PC-9 (cell line): ENCODE data around the gene TNN. TPM values are rescaled to one million over a fixed set of nuclear protein-coding genes. Genes with fewer than 3 reads are reported as not detected.

ENCODE experiments used
- BruUV-seq: library from RNA; stranded (reverse); fragments of 400-500 nt; replicated peaks from 2 replicates; lab custom pipeline; 2021; lab: Mats Ljungman, UMichigan
- CTCF ChIA-PET: fragments of 300-600 bp; sonication (Branson Sonifier 250); formaldehyde crosslinking; loops from one replicate; lab custom pipeline; 2022; ENCODE audit warnings: antibody characterized with exemption; lab: Charles Lee
- POLR2A ChIA-PET: fragments of 300-600 bp; sonication (Branson Sonifier 250); formaldehyde crosslinking; loops from one replicate; lab custom pipeline; 2022; ENCODE audit warnings: antibody characterized with exemption; ENCODE audit not compliant: unreplicated experiment; lab: Charles Lee
- DNase-seq, 2 experiments: peaks; one replicate each; pipeline versions ENCODE4 v3.0.0 to v3.0.0-alpha.2; 2015 to 2022; ENCODE audit warnings: mixed read lengths in 1 of 2
- H2AFZ ChIP-seq: fragments of 200-600 bp; sonication (generic); 2 replicates; pipeline ENCODE4 v1.8.1; 2017; ENCODE audit warnings: antibody characterized with exemption
- H3F3A ChIP-seq: fragments of 200-600 bp; sonication (generic); 2 replicates; pipeline ENCODE4 v1.8.1; 2017; ENCODE audit warnings: antibody characterized with exemption, mild to moderate bottlenecking, low read depth; ENCODE audit not compliant: insufficient read depth
- H3K27ac ChIP-seq: fragments of 200-600 bp; sonication (generic); 2 replicates; pipeline ENCODE4 v1.6.1; 2016; ENCODE audit warnings: mixed run types
- H3K27me3 ChIP-seq: fragments of 200-600 bp; sonication (generic); 2 replicates; pipeline ENCODE4 v1.6.1; 2016; ENCODE audit warnings: low read depth, mixed run types; ENCODE audit not compliant: insufficient read depth
- H3K36me3 ChIP-seq: fragments of 200-600 bp; sonication (generic); 2 replicates; pipeline ENCODE4 v1.6.1; 2016; ENCODE audit warnings: low read depth, mixed run types
- H3K4me1 ChIP-seq: fragments of 200-600 bp; sonication (generic); replicated peaks from 2 replicates; pipeline ENCODE4 v1.6.1; 2016; ENCODE audit warnings: mixed run types; ENCODE audit not compliant: insufficient read depth
- H3K4me2 ChIP-seq: fragments of 200-600 bp; sonication (generic); 2 replicates; pipeline ENCODE4 v1.6.1; 2017; ENCODE audit warnings: mixed run types
- H3K4me3 ChIP-seq: fragments of 200-600 bp; sonication (generic); 2 replicates; pipeline ENCODE4 v1.6.1; 2016; ENCODE audit warnings: mixed run types
- H3K79me2 ChIP-seq: fragments of 200-600 bp; sonication (generic); 2 replicates; pipeline ENCODE4 v1.6.1; 2017; ENCODE audit warnings: low read depth, mixed run types
- H3K9me2 ChIP-seq: fragments of 200-600 bp; sonication (generic); 2 replicates; pipeline ENCODE4 v1.8.1; 2017; ENCODE audit warnings: mild to moderate bottlenecking; ENCODE audit not compliant: insufficient read depth
- H3K9me3 ChIP-seq: fragments of 200-600 bp; sonication (generic); 2 replicates; pipeline ENCODE4 v1.8.1; 2016; ENCODE audit warnings: low read depth; ENCODE audit not compliant: insufficient read depth
- H4K20me1 ChIP-seq: fragments of 200-600 bp; sonication (generic); 2 replicates; pipeline ENCODE4 v1.8.1; 2017; ENCODE audit not compliant: insufficient read depth
- CTCF ChIP-seq: fragments of 200-600 bp; sonication (generic); conservative IDR thresholded peaks from 2 replicates; pipeline ENCODE4 v1.6.1; 2017; ENCODE audit warnings: mixed run types, antibody characterized with exemption, mild to moderate bottlenecking, moderate library complexity
- EZH2 ChIP-seq: fragments of 200-600 bp; sonication (generic); IDR thresholded peaks from 2 replicates; pipeline ENCODE4 v1.8.0; 2017; ENCODE audit warnings: antibody characterized with exemption, low read depth
- intact Hi-C: fragments of 100-400 bp; cut with micrococcal nuclease; formaldehyde crosslinking; loops from one replicate; pipeline ENCODE4 v1.10.0; 2022; ENCODE audit not compliant: unreplicated experiment
- total RNA-seq: library from RNA; stranded (reverse); gene quantifications from 2 replicates; pipeline ENCODE4 v1.2.3, GENCODE V29; 2021

TNN gene
- total RNA-seq, 1 experiment from 2014 or later = not detected

GRCh38 chr1:175054736-175055135 is 12.9 kb upstream of the TNN start:
- DNase-seq = no peak
- intact Hi-C loops = no loop called here
- Histone ChIP-seq H3K9me2 (no peaks in the 10 kb centered on the region; the same call in 1 of the 2 replicates), H3K27me3 (peaks cover 5% of the 10 kb centered on the region; the same call in 1 of the 2 replicates), H3K9me3 (no peaks in the 10 kb centered on the region), H3K4me2 (no peak overlapping the region), H2AFZ (no peak overlapping the region), H3K27ac (no peak overlapping the region), H3F3A (no peaks in the 10 kb centered on the region), H3K4me3 (no peak overlapping the region), H3K36me3 (no peaks in the 10 kb centered on the region), H3K79me2 (no peaks in the 10 kb centered on the region), H3K4me1 (no peaks in the 10 kb centered on the region), H4K20me1 (no peaks in the 10 kb centered on the region)
- CTCF ChIA-PET = no interaction called here
- TF ChIP-seq CTCF (no peak), EZH2 (no peak)
- no TSS peak for BruUV-seq
- POLR2A ChIA-PET = no interaction called here

- no peaks in the 10 kb centered on the region for H3K4me1 ChIP-seq
- H3K36me3 ChIP-seq = no peaks in the 10 kb centered on the region
- no peak overlapping the region for H3K4me3 ChIP-seq
- H3K27me3 ChIP-seq = no peaks in the 10 kb centered on the region
- DNase-seq = no peak
- CTCF ChIA-PET = no interaction called here
- H3K4me2 ChIP-seq = no peak overlapping the region
- H3K9me2 ChIP-seq = no peaks in the 10 kb centered on the region; the same call in 1 of the 2 replicates
- no peak overlapping the region for H3K27ac ChIP-seq
- no peaks in the 10 kb centered on the region for H4K20me1 ChIP-seq
- POLR2A ChIA-PET = no interaction called here
- intact Hi-C loops = no loop called here
- BruUV-seq = no TSS peak
- H2AFZ ChIP-seq = no peak overlapping the region
- no peaks in the 10 kb centered on the region for H3F3A ChIP-seq
- TF ChIP-seq EZH2 (no peak), CTCF (no peak)
- H3K9me3 ChIP-seq = no peaks in the 10 kb centered on the region
- H3K79me2 ChIP-seq = no peaks in the 10 kb centered on the region
Measured at GRCh38 chr1:175062339-175062738, 5.3 kb upstream of the TNN start.

- CTCF ChIA-PET = no interaction called here
- Histone ChIP-seq H3K79me2 (no peaks in the 10 kb centered on the region), H4K20me1 (no peaks in the 10 kb centered on the region), H3K4me2 (no peak overlapping the region), H3K4me1 (no peaks in the 10 kb centered on the region), H3K27ac (no peak overlapping the region), H3F3A (no peaks in the 10 kb centered on the region), H2AFZ (no peak overlapping the region), H3K9me2 (no peaks in the 10 kb centered on the region; the same call in 1 of the 2 replicates), H3K9me3 (no peaks in the 10 kb centered on the region), H3K36me3 (no peaks in the 10 kb centered on the region), H3K4me3 (no peak overlapping the region), H3K27me3 (no peaks in the 10 kb centered on the region)
- POLR2A ChIA-PET = no interaction called here
- TF ChIP-seq CTCF (no peak), EZH2 (no peak)
- no peak for DNase-seq
- no TSS peak for BruUV-seq
- intact Hi-C loops = no loop called here
Measured at GRCh38 chr1:175062858-175063257, 4.8 kb upstream of the TNN start.
